DND-41 (cell line): ENCODE results near the gene OR7A17.

Source experiments
- ATAC-seq: fragments of 200-7000 bp; cut with Tn5 transposase; 3 replicates; pipeline ENCODE4 v1.9.1; 2021; ENCODE audit warnings: low read depth; ENCODE audit not compliant: insufficient read depth
- DNase-seq: peaks from one replicate; pipeline ENCODE4 v3.0.0-alpha.2; 2020
- H2AFZ ChIP-seq: 2 replicates; pipeline ENCODE4 v1.6.0; 2012; ENCODE audit warnings: low read depth, low read length
- H3K27ac ChIP-seq: 2 replicates; pipeline ENCODE4 v1.5.1; 2012; ENCODE audit warnings: low read length, inconsistent platforms
- H3K27me3 ChIP-seq: fragments of 200-600 bp; sonication (generic); 2 replicates; pipeline ENCODE4 v1.6.0; 2012; ENCODE audit warnings: low read length, mild to moderate bottlenecking, inconsistent platforms; ENCODE audit not compliant: insufficient read depth, poor library complexity
- H3K36me3 ChIP-seq: 2 replicates; pipeline ENCODE4 v1.5.1; 2012; ENCODE audit warnings: low read length, inconsistent platforms; ENCODE audit not compliant: insufficient read depth
- H3K4me1 ChIP-seq: 2 replicates; pipeline ENCODE4 v1.5.1; 2012; ENCODE audit warnings: mild to moderate bottlenecking, low read length; ENCODE audit not compliant: insufficient read depth
- H3K4me2 ChIP-seq: 2 replicates; pipeline ENCODE4 v1.6.0; 2012; ENCODE audit warnings: mild to moderate bottlenecking, moderate library complexity, low read length, inconsistent platforms; ENCODE audit not compliant: insufficient read depth
- H3K4me3 ChIP-seq, 2 experiments: fragments of 200-600 bp in 1 of 2; shearing (Covaris generic) in 1 of 2; 2 replicates each; pipeline ENCODE4 v1.5.1; 2012 to 2016; ENCODE audit warnings: inconsistent platforms in 2 of 2, low read length in 2 of 2, mild to moderate bottlenecking in 2 of 2, low read depth in 1 of 2, moderate library complexity in 1 of 2
- H3K79me2 ChIP-seq: 2 replicates; pipeline ENCODE4 v1.6.0; 2012; ENCODE audit warnings: low read length, inconsistent platforms; ENCODE audit not compliant: insufficient read depth
- H3K9ac ChIP-seq: 2 replicates; pipeline ENCODE4 v1.6.0; 2012; ENCODE audit warnings: low read depth, mild to moderate bottlenecking, inconsistent platforms, low read length, moderate library complexity
- H3K9me3 ChIP-seq: 2 replicates; pipeline ENCODE4 v1.5.1; 2012; ENCODE audit warnings: low read length, moderate library complexity, mild to moderate bottlenecking, inconsistent platforms; ENCODE audit not compliant: insufficient read depth, severe bottlenecking
- H4K20me1 ChIP-seq: 2 replicates; pipeline ENCODE4 v1.6.0; 2012; ENCODE audit warnings: low read length; ENCODE audit not compliant: insufficient read depth
- EZH2 ChIP-seq: IDR thresholded peaks from 3 replicates; pipeline ENCODE4 v1.6.1; 2012; ENCODE audit warnings: borderline replicate concordance, low read depth, mild to moderate bottlenecking, moderate library complexity, low read length, inconsistent platforms; ENCODE audit not compliant: severe bottlenecking
- TF ChIP-seq, protein P1 (sequence below): IDR thresholded peaks from 2 replicates; pipeline ENCODE4 v1.5.1; 2012; ENCODE audit warnings: borderline replicate concordance, low read length, moderate library complexity, mild to moderate bottlenecking; ENCODE audit not compliant: poor library complexity, severe bottlenecking; ENCODE audit errors: extremely low read depth

Gene OR7A17

DNA sequence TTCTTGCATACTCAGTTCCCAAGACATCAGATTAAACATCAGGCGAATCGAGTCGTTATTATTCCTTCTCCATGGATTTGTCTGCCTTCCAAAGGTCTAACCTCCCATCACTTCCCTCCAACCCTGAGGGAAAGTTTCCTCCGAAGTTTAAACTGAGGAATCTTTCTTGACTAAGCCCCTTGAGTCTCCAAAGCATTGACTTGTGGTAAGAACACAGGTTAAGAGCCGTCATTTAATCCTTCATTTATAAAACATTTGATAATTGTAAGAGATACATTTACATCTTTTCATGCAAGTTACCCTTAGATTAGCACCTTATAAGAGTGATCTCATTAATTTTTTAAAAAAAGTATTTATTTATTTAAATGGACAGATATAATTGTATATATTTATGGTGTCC is 37.1 kb downstream of the OR7A17 start, which contains the start of gene OR7A10:
TSS of gene OR7A10 (minus strand) at position 101 of the 400 bp plus-strand sequence. CDS start 7,045 bp downstream, outside the sequence.
- no peaks in the 10 kb centered on the region for H3K79me2 ChIP-seq
- no peaks in the 10 kb centered on the region for H3K36me3 ChIP-seq
- no peaks in the 10 kb centered on the region for H4K20me1 ChIP-seq
- H3K4me1 ChIP-seq: no peaks in the 10 kb centered on the region
- no peak within 1 kb of the TSS for H3K27ac ChIP-seq
- H3K9me3 ChIP-seq: no peaks in the 10 kb centered on the region
- ATAC-seq: no peak
- DNase-seq: no peak
- no peak within 1 kb of the TSS for H2AFZ ChIP-seq
- H3K4me2 ChIP-seq: no peak within 1 kb of the TSS
- H3K4me3 ChIP-seq: no peak within 1 kb of the TSS
- no peak for TF ChIP-seq EZH2
- TF ChIP-seq, protein P1, sequence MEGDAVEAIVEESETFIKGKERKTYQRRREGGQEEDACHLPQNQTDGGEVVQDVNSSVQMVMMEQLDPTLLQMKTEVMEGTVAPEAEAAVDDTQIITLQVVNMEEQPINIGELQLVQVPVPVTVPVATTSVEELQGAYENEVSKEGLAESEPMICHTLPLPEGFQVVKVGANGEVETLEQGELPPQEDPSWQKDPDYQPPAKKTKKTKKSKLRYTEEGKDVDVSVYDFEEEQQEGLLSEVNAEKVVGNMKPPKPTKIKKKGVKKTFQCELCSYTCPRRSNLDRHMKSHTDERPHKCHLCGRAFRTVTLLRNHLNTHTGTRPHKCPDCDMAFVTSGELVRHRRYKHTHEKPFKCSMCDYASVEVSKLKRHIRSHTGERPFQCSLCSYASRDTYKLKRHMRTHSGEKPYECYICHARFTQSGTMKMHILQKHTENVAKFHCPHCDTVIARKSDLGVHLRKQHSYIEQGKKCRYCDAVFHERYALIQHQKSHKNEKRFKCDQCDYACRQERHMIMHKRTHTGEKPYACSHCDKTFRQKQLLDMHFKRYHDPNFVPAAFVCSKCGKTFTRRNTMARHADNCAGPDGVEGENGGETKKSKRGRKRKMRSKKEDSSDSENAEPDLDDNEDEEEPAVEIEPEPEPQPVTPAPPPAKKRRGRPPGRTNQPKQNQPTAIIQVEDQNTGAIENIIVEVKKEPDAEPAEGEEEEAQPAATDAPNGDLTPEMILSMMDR: no peak
- peaks cover 5% of the 10 kb centered on the region for H3K27me3 ChIP-seq
- no peak within 1 kb of the TSS for H3K9ac ChIP-seq

DNA sequence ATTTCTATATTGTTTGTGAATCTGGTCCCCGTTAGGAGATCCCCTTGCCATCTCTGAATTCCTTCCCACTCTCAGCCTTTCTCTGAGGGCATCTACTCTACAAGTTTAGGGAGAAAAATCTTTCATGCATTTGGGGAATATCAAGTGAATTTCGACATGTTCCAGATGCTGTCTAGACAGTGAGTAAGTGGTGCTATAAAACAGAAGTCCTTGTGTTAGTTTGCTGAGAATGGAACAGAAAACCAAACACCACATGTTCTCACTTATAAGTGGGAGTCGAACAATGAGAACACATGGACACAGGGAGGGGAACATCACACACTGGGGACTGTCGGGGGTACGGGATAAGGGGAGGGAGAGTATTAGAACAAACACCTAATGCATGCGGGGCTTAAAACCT is 42.4 kb downstream of the OR7A17 start:
- no peaks in the 10 kb centered on the region for H3K27me3 ChIP-seq
- H3K4me1 ChIP-seq: no peaks in the 10 kb centered on the region
- no peak overlapping the region for H3K9ac ChIP-seq
- no peaks in the 10 kb centered on the region for H3K9me3 ChIP-seq
- H4K20me1 ChIP-seq: no peaks in the 10 kb centered on the region
- no peak overlapping the region for H3K4me2 ChIP-seq
- TF ChIP-seq, protein P1: no peak
- no peak for TF ChIP-seq EZH2
- no peak overlapping the region for H3K27ac ChIP-seq
- H2AFZ ChIP-seq: no peak overlapping the region
- ATAC-seq: no peak
- H3K79me2 ChIP-seq: no peaks in the 10 kb centered on the region
- H3K4me3 ChIP-seq: no peak overlapping the region
- DNase-seq: no peak
- no peaks in the 10 kb centered on the region for H3K36me3 ChIP-seq

DNA sequence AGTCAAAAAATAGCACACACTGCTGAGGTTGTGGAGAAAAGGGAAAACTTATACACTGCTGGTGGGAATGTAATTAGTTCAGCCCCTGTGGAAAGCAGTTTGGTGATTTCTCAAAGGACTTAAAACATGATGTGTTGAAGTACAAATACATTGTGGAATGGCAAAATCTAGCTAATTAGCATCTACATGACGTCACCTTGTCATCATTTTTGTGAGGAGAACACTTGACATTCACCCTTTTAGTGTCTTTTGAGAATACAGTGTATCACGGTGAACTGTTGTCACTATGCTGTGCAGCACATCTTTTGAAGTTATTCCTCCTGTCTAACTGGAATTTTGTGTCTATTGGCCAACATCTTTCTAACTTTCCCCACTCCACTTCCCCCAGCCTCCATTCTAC is 42.8 kb downstream of the OR7A17 start:
- Histone ChIP-seq H3K9me3 (no peaks in the 10 kb centered on the region), H3K79me2 (no peaks in the 10 kb centered on the region), H3K36me3 (no peaks in the 10 kb centered on the region), H3K4me2 (no peak overlapping the region), H3K9ac (no peak overlapping the region), H3K4me1 (no peaks in the 10 kb centered on the region), H3K27me3 (no peaks in the 10 kb centered on the region), H3K4me3 (no peak overlapping the region), H3K27ac (no peak overlapping the region), H4K20me1 (no peaks in the 10 kb centered on the region), H2AFZ (no peak overlapping the region)
- ATAC-seq (no peak), DNase-seq (no peak)
- no peak for TF ChIP-seq EZH2
- TF ChIP-seq, protein P1: no peak

DNA sequence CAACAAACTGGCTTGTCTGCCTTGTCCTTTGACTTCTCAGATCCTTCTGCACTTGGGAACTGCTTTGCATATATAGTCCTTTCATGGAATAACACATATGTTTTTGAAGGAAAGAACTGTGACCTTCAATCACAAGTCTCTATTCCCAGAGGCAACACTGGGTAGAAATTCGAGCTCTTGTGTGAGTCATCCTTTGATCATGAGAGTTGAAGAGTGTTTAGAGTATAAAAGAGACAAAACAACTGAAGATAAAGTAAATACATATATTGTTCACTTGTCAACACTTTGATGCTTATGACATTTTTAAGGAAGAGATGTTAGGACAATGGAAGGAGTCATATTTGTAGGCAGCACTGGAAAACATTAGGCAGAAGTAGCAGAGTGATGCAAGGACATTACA is 45.7 kb downstream of the OR7A17 start:
- Histone ChIP-seq H3K36me3 (no peaks in the 10 kb centered on the region), H3K79me2 (no peaks in the 10 kb centered on the region), H2AFZ (no peak overlapping the region), H3K27me3 (no peaks in the 10 kb centered on the region), H3K27ac (no peak overlapping the region), H3K9ac (no peak overlapping the region), H3K9me3 (no peaks in the 10 kb centered on the region), H4K20me1 (no peaks in the 10 kb centered on the region), H3K4me2 (no peak overlapping the region), H3K4me3 (no peak overlapping the region), H3K4me1 (no peaks in the 10 kb centered on the region)
- TF ChIP-seq, protein P1: no peak
- ATAC-seq (no peak), DNase-seq (no peak)
